K562 (cell line): ENCODE data around the gene RARA. TPM values are rescaled to one million over a fixed set of nuclear protein-coding genes. Genes with fewer than 3 reads are reported as not detected.

Experiments used
- CBX2 ChIP-seq: fragments of 200-600 bp; sonication (generic); IDR thresholded peaks from one replicate; pipeline ENCODE4 v1.6.1; 2012; ENCODE audit warnings: mild to moderate bottlenecking, low read length, inconsistent platforms; ENCODE audit not compliant: insufficient read depth, poor library complexity, severe bottlenecking
- NCOA6 ChIP-seq: fragments of 450-650 bp; IDR thresholded peaks from 2 replicates; pipeline ENCODE4 v1.6.1; 2017; ENCODE audit warnings: mild to moderate bottlenecking
- NFYB ChIP-seq: IDR thresholded peaks from 2 replicates; pipeline ENCODE4 v1.6.1; 2011; ENCODE audit warnings: mild to moderate bottlenecking, moderate library complexity; ENCODE audit not compliant: insufficient read length; ENCODE audit errors: extremely low read depth
- PHB ChIP-seq: fragments of 250-450 bp; sonication (Bioruptor Pico); IDR thresholded peaks from 2 replicates; pipeline ENCODE4 v1.5.0; 2021
- POLR2A ChIP-seq: fragments of 450-650 bp; conservative IDR thresholded peaks from 2 replicates; pipeline ENCODE4 v1.6.1; 2016
- RFX1 ChIP-seq: fragments of 450-650 bp; IDR thresholded peaks from 2 replicates; pipeline ENCODE4 v1.6.1; 2016; ENCODE audit warnings: mild to moderate bottlenecking, moderate library complexity
- SUPT5H ChIP-seq: fragments of 450-650 bp; IDR thresholded peaks from 2 replicates; pipeline ENCODE4 v1.6.1; 2016
- ZNF239 ChIP-seq: fragments of 250-450 bp; sonication (Bioruptor Pico); IDR thresholded peaks from 2 replicates; pipeline ENCODE4 v1.4.0; 2020; ENCODE audit warnings: mild to moderate bottlenecking
- ZNF561 ChIP-seq: fragments of 450-650 bp; formaldehyde crosslinking; conservative IDR thresholded peaks from 2 replicates; pipeline ENCODE4 v1.4.0; 2020; ENCODE audit warnings: mild to moderate bottlenecking, moderate library complexity
- polyA plus RNA-seq, 8 experiments: library from polyadenylated mRNA; depleted of rRNA in 4 of 8; stranded (reverse) in 5 of 8; unstranded in 3 of 8; fragments of >200 nt; fragmentation: Nextera tagmentation in 2 of 8; fragmentation: Illumina TruSeq in 1 of 8; extraction: Ambion mirVana in 2 of 8; extraction: Trizol in 1 of 8; gene quantifications; 2 replicates each; pipeline versions ENCODE4 v1.2.1 to v1.2.3, GENCODE V29; 2011 to 2014; ENCODE audit warnings: inconsistent platforms in 1 of 8, missing spikeins in 1 of 8
- total RNA-seq, 7 experiments: library from RNA; depleted of rRNA in 6 of 7; stranded (reverse); fragments of >200 nt in 6 of 7; fragmentation: Illumina TruSeq in 2 of 7; extraction: Trizol in 2 of 7; gene quantifications; 2 replicates each; pipeline versions ENCODE4 v1.2.1 to v1.2.3, GENCODE V29; 2011 to 2021; ENCODE audit warnings: low replicate concordance in 1 of 7
- TF ChIP-seq, protein P1 (sequence below), 2 experiments: fragments of 450-650 bp; formaldehyde crosslinking in 1 of 2; IDR thresholded peaks; 2 replicates each; pipeline versions ENCODE4 v1.4.0 to v1.6.1; 2014 to 2020; ENCODE audit warnings: mild to moderate bottlenecking in 2 of 2, borderline replicate concordance in 1 of 2, low read depth in 1 of 2
- TF ChIP-seq, protein P2 (sequence below): fragments of 450-650 bp; IDR thresholded peaks from 2 replicates; pipeline ENCODE4 v1.6.1; 2014; ENCODE audit warnings: low read depth, mild to moderate bottlenecking, moderate library complexity, borderline replicate concordance
- TF ChIP-seq, protein P3 (sequence below), 2 experiments: IDR thresholded peaks; 2 replicates each; pipeline ENCODE4 v1.6.1; 2011; ENCODE audit warnings: borderline replicate concordance in 1 of 2, control low read depth in 1 of 2, low read depth in 1 of 2, low read length in 1 of 2, mild to moderate bottlenecking in 1 of 2, mixed read lengths in 1 of 2, moderate library complexity in 1 of 2; ENCODE audit not compliant: insufficient read depth in 1 of 2, insufficient read length in 1 of 2, poor library complexity in 1 of 2, severe bottlenecking in 1 of 2; ENCODE audit errors: extremely low read depth in 1 of 2

RARA gene
- total and polyA plus RNA-seq, 9 of the 15 experiments (the other 6 are each of a cell fraction or from before 2014, with no cell fraction given), result 0.10 to 28.0 (median 7.9) TPM

DNA sequence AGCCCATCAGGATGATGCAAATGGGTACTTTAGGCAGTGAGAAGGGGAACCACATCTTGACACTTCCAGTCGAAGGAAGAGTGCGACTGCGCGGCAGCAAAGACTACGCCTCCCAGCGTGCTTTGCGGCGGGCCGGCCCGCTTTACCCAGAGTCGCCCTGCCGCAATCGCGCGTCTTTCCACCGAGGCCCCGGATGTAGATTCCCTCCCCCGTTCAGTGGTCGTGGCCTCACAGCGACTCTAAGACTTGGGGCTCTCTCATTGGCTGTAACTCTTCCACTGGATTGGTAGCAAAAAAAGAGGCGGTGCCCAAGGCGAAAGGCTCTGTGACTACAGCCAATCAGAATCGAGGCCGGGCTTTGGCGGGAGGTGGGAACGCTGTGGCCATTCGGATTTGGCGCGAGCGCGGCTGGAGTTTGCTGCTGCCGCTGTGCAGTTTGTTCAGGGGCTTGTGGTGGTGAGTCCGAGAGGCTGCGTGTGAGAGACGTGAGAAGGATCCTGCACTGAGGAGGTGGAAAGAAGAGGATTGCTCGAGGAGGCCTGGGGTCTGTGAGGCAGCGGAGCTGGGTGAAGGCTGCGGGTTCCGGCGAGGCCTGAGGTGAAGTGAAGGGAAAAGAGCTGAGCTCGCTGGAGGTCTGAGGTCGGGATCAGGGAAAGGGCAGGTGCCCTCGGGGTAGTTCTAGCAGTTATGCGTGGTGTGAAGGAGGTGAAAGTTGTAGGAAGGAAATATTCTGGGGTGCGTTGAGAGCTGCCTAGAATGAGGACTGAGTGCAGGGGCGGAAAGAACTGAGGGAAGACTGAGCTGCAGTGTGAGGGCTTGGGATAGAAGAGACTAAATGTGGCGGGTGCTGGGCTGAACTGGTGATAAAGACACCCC is 21.2 kb upstream of the RARA start, which contains the start of gene CDC6 (continued):
- TF ChIP-seq, protein P1, sequence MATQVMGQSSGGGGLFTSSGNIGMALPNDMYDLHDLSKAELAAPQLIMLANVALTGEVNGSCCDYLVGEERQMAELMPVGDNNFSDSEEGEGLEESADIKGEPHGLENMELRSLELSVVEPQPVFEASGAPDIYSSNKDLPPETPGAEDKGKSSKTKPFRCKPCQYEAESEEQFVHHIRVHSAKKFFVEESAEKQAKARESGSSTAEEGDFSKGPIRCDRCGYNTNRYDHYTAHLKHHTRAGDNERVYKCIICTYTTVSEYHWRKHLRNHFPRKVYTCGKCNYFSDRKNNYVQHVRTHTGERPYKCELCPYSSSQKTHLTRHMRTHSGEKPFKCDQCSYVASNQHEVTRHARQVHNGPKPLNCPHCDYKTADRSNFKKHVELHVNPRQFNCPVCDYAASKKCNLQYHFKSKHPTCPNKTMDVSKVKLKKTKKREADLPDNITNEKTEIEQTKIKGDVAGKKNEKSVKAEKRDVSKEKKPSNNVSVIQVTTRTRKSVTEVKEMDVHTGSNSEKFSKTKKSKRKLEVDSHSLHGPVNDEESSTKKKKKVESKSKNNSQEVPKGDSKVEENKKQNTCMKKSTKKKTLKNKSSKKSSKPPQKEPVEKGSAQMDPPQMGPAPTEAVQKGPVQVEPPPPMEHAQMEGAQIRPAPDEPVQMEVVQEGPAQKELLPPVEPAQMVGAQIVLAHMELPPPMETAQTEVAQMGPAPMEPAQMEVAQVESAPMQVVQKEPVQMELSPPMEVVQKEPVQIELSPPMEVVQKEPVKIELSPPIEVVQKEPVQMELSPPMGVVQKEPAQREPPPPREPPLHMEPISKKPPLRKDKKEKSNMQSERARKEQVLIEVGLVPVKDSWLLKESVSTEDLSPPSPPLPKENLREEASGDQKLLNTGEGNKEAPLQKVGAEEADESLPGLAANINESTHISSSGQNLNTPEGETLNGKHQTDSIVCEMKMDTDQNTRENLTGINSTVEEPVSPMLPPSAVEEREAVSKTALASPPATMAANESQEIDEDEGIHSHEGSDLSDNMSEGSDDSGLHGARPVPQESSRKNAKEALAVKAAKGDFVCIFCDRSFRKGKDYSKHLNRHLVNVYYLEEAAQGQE (IDR thresholded peaks at IDR 0.05; ENCODE audit: borderline replicate concordance), result no peak
- TF ChIP-seq, protein P1 (CRISPR knock-in tag; IDR thresholded peaks at IDR 0.05; ENCODE audit: low read depth), result no peak
- TF ChIP-seq ZNF239 (CRISPR knock-in tag) (no peak), NFYB (peak; percentile 94), CBX2 (no peak), ZNF561 (CRISPR knock-in tag) (no peak), POLR2A (peak; percentile 99), SUPT5H (peak; percentile 99), PHB (CRISPR knock-in tag) (peak; percentile 77; the same call in 1 of the 2 replicates), NCOA6 (no peak), RFX1 (no peak)
- TF ChIP-seq, protein P2, sequence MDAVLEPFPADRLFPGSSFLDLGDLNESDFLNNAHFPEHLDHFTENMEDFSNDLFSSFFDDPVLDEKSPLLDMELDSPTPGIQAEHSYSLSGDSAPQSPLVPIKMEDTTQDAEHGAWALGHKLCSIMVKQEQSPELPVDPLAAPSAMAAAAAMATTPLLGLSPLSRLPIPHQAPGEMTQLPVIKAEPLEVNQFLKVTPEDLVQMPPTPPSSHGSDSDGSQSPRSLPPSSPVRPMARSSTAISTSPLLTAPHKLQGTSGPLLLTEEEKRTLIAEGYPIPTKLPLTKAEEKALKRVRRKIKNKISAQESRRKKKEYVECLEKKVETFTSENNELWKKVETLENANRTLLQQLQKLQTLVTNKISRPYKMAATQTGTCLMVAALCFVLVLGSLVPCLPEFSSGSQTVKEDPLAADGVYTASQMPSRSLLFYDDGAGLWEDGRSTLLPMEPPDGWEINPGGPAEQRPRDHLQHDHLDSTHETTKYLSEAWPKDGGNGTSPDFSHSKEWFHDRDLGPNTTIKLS, result peak; percentile 70
- TF ChIP-seq, protein P3, sequence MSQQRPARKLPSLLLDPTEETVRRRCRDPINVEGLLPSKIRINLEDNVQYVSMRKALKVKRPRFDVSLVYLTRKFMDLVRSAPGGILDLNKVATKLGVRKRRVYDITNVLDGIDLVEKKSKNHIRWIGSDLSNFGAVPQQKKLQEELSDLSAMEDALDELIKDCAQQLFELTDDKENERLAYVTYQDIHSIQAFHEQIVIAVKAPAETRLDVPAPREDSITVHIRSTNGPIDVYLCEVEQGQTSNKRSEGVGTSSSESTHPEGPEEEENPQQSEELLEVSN (IDR thresholded peaks at IDR 0.05; ENCODE audit: borderline replicate concordance in 1 of 2, extremely low read depth in 1 of 2, insufficient read depth in 1 of 2, insufficient read length in 1 of 2, low read depth in 1 of 2, low read length in 1 of 2, poor library complexity in 1 of 2, severe bottlenecking in 1 of 2), result peak; percentile 90 to 97
